SHP77 treated with DMSO at 0.1 percent for 48 hours (cell line): Measurements from ENCODE around the gene MYL5.
"Not testable (repeated sequence)": the region's sequence is repeated elsewhere in the genome, so short reads cannot be mapped to it uniquely, and the experiment has no call there.

Experiments used
- DNase-seq: peaks from one replicate; lab custom pipeline; 2025; lab: John Stamatoyannopoulos, UW

The MYL5 gene, protein sequence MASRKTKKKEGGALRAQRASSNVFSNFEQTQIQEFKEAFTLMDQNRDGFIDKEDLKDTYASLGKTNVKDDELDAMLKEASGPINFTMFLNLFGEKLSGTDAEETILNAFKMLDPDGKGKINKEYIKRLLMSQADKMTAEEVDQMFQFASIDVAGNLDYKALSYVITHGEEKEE

DNA sequence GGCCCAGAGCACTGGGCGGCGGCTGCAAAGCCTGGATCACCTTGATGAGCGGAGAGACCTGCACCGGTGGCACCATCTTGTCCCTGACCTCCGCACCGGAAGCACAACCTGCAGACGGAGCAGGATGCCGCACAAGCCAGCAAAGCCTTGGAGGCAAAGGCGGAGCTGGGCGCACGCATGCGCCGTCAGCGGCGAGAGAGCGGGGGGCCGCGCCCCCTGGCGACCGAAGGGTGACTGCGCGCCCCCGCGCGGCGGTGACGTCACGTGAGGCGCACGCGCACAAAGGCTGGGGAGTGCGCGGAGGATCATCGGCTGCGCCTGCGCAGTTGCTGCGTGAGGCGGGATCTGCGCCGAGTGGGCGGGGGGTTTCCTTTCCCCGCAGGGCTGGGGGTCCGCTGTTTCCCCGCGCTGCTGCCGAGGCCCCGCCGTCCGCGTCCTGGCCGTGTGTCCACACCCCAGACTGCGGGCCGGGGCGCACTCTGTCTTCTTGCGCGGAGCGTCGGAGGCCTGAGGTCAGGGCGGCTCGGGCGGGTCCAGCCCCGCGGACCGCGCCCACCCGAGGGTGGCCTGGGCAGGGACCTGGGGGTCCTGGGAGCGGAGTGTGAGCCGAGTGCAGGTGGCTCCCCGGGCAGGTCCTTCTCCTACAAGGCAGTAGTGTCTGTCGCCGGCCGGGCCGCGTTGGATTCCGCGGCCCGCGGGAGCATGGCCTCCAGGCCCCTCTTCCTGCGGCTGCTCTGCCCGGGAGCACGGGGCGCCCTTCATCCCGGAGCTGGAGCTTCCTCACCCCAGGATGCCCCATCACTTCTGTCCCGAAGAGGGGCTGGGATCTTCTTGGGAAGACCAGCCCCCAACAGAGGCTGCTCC lies at the start of gene MYL5, which contains the start of gene ATP5ME:
MYL5 (plus strand) TSS at position 371 of the 864 bp plus-strand sequence. CDS start 3,485 bp downstream, outside the sequence.
ATP5ME (minus strand) TSS at position 105 of the 864 bp plus-strand sequence; CDS start at position 76, 29 bp downstream.
- peak; percentile 55 for DNase-seq

DNA sequence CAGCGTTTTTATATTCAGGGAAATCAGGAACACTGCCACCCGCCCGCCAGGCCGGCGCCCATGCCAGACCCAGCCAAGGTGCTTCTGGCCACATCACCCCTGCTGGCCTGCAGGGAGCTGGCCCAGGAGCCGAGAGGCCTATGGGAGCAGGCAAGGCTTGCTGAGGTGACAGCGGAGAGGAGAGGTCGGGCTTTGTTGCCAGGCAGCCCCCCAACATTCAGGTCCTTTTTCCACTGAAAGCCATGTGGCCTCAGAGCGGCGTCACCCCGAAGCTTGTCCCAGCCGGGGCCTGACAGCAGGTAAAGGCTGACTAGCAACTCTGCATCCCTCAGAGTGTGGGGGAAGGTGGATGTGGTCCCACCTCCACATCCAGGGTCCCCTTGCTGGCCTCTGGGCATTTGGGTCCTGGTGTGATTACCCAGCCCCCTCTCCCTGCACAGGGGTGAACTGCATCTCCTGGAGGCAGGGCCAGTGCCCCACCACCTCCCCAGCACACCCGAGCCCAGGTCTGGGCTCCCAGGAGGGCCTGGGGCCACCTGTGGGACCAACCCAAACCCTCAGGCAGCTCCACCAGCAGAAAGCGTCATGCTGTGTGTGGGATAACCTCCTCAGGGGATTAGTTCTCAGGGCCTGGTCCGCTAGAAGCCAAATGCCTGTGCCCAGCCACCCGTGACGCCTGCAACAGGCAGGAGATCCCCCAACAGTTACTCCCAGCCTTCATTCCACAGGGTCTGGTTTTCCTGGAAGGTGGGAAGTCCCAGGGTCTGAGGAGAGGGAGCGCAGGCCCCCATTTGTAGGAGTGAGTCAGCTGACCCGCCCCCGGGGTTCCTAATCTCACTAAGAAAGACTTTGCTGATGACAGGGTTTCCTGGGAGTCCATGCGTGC lies 49.4 kb upstream of the MYL5 start, which contains the start of gene PDE6B:
PDE6B (plus strand) TSS at position 869 of the 886 bp plus-strand sequence. CDS start 54 bp downstream, outside the sequence.
- DNase-seq = no peak

GRCh38 chr4:625631-626161 lies 48.6 kb upstream of the MYL5 start:
- DNase-seq = no peak

DNA sequence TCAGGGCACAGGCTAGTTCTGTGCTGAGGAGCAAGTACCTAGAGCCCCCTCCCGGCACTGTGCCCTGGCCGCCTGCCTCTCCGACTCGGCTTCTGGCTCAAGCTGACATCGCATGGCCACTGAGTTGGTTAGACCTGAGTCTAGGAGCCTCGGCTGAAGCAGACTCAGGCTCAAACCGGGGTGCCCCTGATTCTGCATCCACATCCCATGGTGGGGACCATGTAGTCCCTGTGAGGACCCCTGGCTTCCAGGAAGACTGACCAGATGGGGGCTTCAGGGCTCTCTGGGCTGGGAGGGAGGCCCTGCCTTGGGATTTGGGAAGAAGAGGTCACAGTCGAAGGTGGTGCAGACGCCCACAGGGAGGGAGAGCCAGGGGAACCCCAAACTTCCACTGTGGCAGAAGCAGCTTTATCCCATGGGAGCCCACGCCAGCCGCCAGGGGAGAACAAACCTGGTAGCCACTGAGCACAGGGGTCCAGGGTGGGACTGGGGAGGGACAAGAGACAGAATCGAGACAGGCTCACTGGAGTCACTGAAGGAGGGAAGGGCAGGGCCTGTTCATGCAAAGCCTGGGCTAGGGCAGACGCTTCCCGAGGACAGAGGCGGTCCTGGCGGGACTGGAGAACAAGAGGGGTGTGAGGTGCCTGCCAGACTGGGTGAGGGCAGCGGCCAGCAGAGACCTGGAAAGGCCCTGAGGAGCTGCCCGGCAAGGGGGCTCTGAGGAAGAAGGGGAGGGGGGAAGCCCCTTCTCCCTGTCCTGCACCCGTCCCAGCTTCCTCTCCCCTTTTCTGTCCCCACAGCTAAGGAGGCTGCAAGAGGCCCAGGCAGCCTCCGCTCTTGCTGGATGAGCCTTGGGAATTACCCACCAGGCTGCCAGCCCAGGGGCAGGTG lies 47.9 kb upstream of the MYL5 start:
- DNase-seq = no peak

GRCh38 chr4:627347-628125 lies 46.8 kb upstream of the MYL5 start:
- DNase-seq = no peak

GRCh38 chr4:628311-628741 lies 46.0 kb upstream of the MYL5 start:
- DNase-seq = no peak

DNA sequence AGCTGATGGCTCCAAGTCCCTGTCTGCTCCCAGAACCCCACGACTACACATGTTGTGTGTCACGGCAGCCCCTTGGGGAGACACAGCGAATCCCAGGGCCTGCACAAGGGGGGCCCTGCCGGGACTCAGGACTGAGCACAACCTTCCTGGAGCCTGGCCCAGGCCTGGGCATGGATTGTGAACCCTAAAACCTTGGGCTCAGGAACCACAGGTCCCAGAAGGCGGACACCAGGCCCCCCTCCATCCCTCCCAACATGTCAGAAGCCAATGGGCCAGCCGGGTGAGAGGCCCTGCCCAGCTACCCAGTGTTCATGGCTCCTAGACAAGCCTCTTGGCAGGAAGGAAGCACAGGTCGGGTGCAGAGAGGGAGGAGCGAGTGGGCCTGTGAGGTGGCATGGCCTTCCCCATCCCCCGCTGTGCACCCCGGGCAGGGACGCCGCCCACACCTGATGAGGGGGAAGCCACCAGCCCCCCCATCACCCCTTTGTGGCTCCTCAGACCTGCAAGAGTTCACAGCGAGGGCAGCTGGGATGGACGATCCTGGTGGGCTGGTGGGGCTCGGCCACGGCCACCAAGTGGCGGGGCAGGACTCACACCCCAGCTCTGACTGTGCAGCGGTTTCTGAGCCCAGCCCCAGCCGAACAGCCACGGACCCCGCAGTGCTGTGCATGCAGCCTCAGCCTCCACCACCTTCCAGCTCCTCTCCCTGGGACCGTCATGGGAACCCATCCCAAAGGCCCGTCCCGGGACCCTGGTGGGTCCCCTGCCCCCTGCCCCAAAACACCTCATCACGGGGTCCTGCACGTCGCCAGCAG lies 45.3 kb upstream of the MYL5 start:
- no peak for DNase-seq

DNA sequence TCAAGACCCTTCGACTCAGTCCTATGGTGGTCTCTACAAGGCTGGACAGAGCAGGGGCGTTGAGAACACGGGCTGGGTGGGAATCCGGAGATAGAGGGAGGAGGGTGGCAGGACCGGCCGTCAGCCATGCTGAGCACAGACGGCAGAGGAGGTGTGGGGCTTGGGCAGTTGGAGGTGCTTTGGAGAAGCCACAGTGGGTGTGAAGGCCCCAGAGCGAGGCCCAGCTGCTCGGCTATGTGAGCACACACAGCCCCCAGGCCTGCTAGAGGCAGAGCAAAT lies 44.8 kb upstream of the MYL5 start:
- no peak for DNase-seq

GRCh38 chr4:629915-630641 lies 44.3 kb upstream of the MYL5 start:
- no peak for DNase-seq

DNA sequence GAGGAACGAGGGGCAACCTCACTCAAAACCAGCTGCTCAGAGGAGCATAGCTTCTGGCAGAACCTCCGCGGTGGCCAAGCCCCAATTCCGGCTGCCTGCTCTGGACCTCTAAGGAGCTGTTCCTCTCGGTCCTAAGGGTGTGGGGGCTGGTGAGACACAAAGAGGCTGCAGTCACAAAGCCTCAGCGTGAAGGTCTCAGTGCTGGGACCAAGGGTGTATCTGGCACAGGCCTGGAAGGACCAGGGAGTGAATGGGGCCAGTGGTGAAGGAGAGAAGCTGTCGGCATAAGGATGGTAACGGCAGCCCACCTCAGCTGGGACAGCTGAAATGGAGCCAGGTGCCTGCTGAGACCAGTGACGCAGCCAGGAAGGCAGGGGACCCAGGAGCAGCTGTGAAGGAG lies 43.7 kb upstream of the MYL5 start:
- no peak for DNase-seq

DNA sequence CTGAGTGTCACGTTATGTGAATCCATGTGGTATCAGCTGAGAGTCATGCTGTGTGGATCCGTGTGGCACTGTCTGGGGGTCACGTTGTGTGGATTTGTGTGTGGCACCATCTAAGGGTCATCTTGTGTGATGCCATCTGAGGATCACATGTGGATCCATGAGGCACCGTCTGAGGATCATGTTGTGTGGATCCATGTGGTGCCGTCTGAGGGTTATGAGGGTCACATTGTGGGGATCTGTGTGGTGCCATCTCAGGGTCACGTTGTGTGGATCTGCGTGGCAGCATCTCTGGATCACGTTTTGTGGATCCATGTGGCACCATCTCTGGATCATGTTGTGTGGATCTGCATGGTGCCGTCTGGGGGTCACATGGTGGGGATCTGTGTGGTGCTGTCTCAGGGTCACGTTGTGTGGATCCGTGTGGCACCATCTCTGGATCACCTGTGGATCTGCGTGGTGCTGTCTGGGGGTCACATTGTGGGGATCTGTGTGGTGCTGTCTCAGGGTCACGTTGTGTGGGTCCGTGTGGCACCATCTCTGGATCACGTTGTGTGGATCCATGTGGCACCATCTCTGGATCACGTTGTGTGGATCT lies 42.0 kb upstream of the MYL5 start:
- DNase-seq = no peak

DNA sequence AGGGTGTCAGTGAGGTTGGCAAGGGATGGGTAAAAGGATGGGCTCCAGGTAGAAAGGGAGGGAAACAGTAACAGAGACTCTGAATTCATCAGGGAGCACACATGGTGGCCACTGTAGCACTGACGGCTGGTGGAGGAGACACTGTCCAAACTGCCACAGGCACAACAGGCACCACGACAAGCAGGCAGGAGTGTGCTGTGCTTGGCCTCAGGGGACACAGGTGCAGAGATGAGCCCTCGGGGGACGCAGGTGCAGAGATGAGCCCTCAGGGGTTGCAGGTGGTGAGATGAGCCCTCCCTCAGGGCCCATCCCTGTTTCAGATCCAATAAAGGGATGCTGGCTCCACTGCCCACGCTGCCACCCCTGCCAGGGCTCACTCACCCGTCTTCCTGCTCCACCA lies 41.4 kb upstream of the MYL5 start:
- no peak for DNase-seq

DNA sequence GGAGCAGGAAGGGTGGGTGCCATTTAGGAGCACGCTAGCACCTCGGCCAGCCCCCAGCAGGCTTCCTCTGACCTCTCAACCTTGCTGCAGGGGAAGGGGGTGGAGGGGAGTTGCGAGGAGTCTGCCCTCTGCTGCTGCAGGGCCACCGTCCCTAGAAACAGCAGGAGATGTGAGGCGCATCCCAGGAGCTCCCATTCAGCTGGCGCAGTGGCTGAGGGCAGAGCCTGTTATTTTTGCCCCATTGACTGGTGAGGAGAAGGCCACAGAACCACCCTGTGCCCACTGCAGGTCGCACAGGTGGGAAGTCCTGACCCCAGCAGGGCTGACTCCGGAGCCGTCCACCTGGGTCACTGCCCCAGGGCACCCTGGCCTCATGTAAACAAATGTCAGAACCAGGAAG lies 40.9 kb upstream of the MYL5 start:
- no peak for DNase-seq

- no peak for DNase-seq
These were observed 40.3 kb upstream of the MYL5 start for GRCh38 chr4:633976-634598.

- DNase-seq = no peak
These were observed 39.8 kb upstream of the MYL5 start for GRCh38 chr4:634599-634985.

DNA sequence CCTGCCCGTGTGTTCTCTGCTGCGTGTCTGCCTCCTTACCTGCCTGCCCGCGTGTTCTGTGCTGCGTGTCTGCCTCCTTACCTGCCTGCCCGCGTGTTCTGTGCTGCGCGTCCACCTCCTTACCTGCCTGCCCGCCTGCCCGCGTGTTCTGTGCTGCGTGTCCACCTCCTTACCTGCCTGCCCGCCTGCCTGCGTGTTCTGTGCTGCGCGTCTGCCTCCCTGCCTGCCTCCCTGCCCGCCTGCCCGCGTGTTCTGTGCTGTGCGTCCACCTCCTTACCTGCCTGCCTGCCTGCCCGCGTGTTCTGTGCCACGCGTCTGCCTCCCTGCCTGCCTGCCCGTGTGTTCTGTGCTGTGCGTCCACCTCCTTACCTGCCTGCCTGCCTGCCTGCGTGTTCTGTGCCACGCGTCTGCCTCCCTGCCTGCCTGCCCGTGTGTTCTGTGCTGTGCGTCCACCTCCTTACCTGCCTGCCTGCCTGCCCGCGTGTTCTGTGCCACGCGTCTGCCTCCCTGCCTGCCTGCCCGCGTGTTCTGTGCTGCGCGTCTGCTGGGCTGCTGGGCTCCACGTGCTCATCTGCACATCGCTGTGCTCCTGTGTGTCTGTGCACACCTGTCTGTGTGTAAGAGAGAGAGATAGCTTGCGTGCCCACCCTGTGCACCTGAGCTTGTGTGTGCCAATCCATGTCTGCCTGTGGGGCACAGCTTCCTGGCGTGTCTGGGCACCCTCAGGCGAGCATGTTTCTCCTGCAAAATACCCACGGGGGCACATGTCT lies 39.1 kb upstream of the MYL5 start:
- DNase-seq = not testable (repeated sequence)
